ENCODE measurements around the gene HTR2A.

DNA sequence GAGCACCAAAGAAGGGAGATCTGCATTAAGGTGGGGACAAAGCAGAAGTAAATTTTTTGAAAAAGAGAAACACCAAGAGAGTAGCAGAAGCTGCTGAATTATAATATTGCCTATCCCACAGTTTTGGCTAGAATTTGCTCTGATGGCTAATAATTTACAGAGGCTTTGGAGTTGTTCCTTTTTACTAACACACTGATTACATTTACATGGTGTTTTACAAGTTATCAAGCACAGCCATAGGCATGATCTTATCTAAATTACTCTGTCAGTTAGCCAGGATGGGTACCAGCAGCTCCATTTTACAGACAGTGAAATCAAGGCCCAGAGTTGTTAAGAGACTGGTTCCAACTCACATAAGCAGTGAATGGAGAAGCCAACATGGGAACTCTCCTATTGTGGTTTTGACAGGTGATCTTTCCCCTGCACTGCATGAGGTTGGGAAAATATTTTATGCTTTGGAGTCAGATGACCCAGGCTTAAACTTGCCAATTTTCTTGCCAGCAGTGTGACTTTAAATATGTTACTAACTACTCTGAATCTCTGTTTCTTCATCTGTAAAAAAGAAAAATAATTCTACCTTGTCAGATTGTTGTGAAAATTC is 66.3 kb downstream of the HTR2A start:
- TF ChIP-seq, protein P1, sequence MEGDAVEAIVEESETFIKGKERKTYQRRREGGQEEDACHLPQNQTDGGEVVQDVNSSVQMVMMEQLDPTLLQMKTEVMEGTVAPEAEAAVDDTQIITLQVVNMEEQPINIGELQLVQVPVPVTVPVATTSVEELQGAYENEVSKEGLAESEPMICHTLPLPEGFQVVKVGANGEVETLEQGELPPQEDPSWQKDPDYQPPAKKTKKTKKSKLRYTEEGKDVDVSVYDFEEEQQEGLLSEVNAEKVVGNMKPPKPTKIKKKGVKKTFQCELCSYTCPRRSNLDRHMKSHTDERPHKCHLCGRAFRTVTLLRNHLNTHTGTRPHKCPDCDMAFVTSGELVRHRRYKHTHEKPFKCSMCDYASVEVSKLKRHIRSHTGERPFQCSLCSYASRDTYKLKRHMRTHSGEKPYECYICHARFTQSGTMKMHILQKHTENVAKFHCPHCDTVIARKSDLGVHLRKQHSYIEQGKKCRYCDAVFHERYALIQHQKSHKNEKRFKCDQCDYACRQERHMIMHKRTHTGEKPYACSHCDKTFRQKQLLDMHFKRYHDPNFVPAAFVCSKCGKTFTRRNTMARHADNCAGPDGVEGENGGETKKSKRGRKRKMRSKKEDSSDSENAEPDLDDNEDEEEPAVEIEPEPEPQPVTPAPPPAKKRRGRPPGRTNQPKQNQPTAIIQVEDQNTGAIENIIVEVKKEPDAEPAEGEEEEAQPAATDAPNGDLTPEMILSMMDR (optimal IDR thresholded peaks at IDR 0.05 in 1 of 3, IDR thresholded peaks at IDR 0.05 in 1 of 3, conservative IDR thresholded peaks at IDR 0.05 in 1 of 3; ENCODE audit: extremely low read depth in 1 of 3, insufficient read depth in 2 of 3, low read length in 3 of 3): no peak
- no peak for TF ChIP-seq EZH2 (IDR thresholded peaks at IDR 0.05; ENCODE audit: low read length)
